HL-60/S4 treated with retinoic acid at 250 ng/mL for 4 days and 3 days (cell line): ENCODE results near the gene SIMC1.

Experiments
- in situ Hi-C: fragments of 300-500 bp; cut with MboI; formaldehyde crosslinking; loops from 2 replicates; pipeline ENCODE4 v1.7.0; 2022; ENCODE audit warnings: low sequenced_read_pairs

SIMC1 gene

GRCh38 chr5:176361437-176362232, 123.4 kb downstream of the SIMC1 start, which contains the start of gene KIAA1191:
TSS of gene KIAA1191 (minus strand) at chr5:176361764. CDS start at chr5:176359508, 2,256 bp downstream.
- in situ Hi-C loops, result no loop called here

- in situ Hi-C loops, result no loop called here
Measured at GRCh38 chr5:176362233-176362490, 123.9 kb downstream of the SIMC1 start.

GRCh38 chr5:176364765-176365350, 126.6 kb downstream of the SIMC1 start:
- in situ Hi-C loops, result no loop called here

GRCh38 chr5:176365351-176366231, 127.4 kb downstream of the SIMC1 start, which contains the start of gene ARL10:
TSS of gene ARL10 (plus strand) at chr5:176365487. CDS start at chr5:176365564, 77 bp downstream.
- in situ Hi-C loops, result no loop called here

- in situ Hi-C loops, result no loop called here
Measured at GRCh38 chr5:176366232-176366894, 128.1 kb downstream of the SIMC1 start.

GRCh38 chr5:176368726-176369125, 130.5 kb downstream of the SIMC1 start:
- in situ Hi-C loops, result no loop called here

GRCh38 chr5:176369934-176370711, 131.9 kb downstream of the SIMC1 start:
- in situ Hi-C loops, result no loop called here

- in situ Hi-C loops, result no loop called here
Measured at GRCh38 chr5:176371621-176372539, 133.7 kb downstream of the SIMC1 start.

- in situ Hi-C loops, result no loop called here
Measured at GRCh38 chr5:176373100-176373818, 135.0 kb downstream of the SIMC1 start.

GRCh38 chr5:176379881-176380280, 141.7 kb downstream of the SIMC1 start:
- in situ Hi-C loops, result no loop called here

GRCh38 chr5:176381423-176381822, 143.2 kb downstream of the SIMC1 start:
- in situ Hi-C loops, result no loop called here

GRCh38 chr5:176381979-176382378, 143.8 kb downstream of the SIMC1 start:
- in situ Hi-C loops, result no loop called here

- in situ Hi-C loops, result no loop called here
Measured at GRCh38 chr5:176382721-176383120, 144.5 kb downstream of the SIMC1 start.

GRCh38 chr5:176383248-176383905, 145.2 kb downstream of the SIMC1 start:
- in situ Hi-C loops, result no loop called here

- in situ Hi-C loops, result no loop called here
Measured at GRCh38 chr5:176383961-176384360, 145.7 kb downstream of the SIMC1 start.

- in situ Hi-C loops, result no loop called here
Measured at GRCh38 chr5:176384366-176384930, 146.2 kb downstream of the SIMC1 start.

GRCh38 chr5:176384991-176385390, 146.8 kb downstream of the SIMC1 start:
- in situ Hi-C loops, result no loop called here

GRCh38 chr5:176386491-176386890, 148.3 kb downstream of the SIMC1 start:
- in situ Hi-C loops, result no loop called here
